ENCODE results near the gene C22orf42.
"Not testable (repeated sequence)": the region's sequence is repeated elsewhere in the genome, so short reads cannot be mapped to it uniquely, and the experiment has no call there.

DNA sequence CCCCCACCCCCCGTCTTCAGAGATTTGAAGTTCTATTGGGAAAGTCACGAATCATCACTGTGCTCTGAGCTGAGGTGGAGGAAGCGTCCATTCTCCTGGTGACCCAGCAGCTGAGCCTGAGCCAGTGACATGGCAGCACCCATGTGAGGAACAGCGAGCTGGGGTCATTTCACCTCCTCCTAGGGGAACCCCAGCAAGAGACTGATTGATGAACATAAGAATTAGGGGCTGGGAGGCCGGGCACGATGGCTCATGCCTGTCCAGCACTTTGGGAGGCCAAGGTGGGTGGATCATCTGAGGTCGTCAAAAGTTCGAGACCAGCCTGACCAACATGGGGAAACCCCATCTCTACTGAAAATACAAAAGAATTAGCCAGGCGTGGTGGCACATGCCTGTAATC lies 34.2 kb upstream of the C22orf42 start:
- TF ChIP-seq, protein P1, sequence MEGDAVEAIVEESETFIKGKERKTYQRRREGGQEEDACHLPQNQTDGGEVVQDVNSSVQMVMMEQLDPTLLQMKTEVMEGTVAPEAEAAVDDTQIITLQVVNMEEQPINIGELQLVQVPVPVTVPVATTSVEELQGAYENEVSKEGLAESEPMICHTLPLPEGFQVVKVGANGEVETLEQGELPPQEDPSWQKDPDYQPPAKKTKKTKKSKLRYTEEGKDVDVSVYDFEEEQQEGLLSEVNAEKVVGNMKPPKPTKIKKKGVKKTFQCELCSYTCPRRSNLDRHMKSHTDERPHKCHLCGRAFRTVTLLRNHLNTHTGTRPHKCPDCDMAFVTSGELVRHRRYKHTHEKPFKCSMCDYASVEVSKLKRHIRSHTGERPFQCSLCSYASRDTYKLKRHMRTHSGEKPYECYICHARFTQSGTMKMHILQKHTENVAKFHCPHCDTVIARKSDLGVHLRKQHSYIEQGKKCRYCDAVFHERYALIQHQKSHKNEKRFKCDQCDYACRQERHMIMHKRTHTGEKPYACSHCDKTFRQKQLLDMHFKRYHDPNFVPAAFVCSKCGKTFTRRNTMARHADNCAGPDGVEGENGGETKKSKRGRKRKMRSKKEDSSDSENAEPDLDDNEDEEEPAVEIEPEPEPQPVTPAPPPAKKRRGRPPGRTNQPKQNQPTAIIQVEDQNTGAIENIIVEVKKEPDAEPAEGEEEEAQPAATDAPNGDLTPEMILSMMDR (IDR thresholded peaks at IDR 0.05) = not testable (repeated sequence)
- not testable (repeated sequence) for TF ChIP-seq POLR2A (IDR thresholded peaks at IDR 0.05)
